ENCODE data around the gene CLRN3.

DNA sequence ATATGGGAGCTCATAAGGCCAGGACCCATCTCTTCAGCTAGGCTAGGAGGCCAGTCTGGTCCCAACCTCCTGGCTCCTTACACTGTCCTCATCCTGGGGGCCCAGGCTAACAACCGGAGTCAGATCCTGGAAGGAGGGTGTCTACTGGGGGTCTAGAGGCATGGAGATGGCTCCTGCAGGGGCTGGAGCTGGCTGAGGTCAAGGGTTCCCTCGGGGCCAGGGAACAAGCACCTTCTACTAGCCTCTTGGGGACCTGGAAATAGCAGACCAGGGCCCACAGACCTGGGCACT, 37.2 kb downstream of the CLRN3 start:
- TF ChIP-seq, protein P1, sequence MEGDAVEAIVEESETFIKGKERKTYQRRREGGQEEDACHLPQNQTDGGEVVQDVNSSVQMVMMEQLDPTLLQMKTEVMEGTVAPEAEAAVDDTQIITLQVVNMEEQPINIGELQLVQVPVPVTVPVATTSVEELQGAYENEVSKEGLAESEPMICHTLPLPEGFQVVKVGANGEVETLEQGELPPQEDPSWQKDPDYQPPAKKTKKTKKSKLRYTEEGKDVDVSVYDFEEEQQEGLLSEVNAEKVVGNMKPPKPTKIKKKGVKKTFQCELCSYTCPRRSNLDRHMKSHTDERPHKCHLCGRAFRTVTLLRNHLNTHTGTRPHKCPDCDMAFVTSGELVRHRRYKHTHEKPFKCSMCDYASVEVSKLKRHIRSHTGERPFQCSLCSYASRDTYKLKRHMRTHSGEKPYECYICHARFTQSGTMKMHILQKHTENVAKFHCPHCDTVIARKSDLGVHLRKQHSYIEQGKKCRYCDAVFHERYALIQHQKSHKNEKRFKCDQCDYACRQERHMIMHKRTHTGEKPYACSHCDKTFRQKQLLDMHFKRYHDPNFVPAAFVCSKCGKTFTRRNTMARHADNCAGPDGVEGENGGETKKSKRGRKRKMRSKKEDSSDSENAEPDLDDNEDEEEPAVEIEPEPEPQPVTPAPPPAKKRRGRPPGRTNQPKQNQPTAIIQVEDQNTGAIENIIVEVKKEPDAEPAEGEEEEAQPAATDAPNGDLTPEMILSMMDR (IDR thresholded peaks at IDR 0.05) = no peak
- TF ChIP-seq POLR2A (IDR thresholded peaks at IDR 0.05) = no peak
